Endothelial cell of umbilical vein (primary cell): ENCODE results near the gene CIRBP. TPM values are rescaled to one million over a fixed set of nuclear protein-coding genes. Genes with fewer than 3 reads are reported as not detected.

ENCODE experiments used
- BruUV-seq: library from RNA; stranded (reverse); fragments of 400-500 nt; replicated peaks from 2 replicates; lab custom pipeline; 2021; lab: Mats Ljungman, UMichigan
- CTCF ChIA-PET: fragments of 300-600, 350-600 bp; sonication (Branson Sonifier 250); formaldehyde crosslinking; loops from one replicate; lab custom pipeline; 2021; ENCODE audit warnings: antibody characterized with exemption, inconsistent platforms; lab: Charles Lee
- POLR2A ChIA-PET: fragments of 300-600, 350-600 bp; sonication (Branson Sonifier 250); formaldehyde crosslinking; loops from one replicate; lab custom pipeline; 2021; ENCODE audit warnings: antibody characterized with exemption, inconsistent platforms; lab: Charles Lee
- DNase-seq: peaks from one replicate; pipeline ENCODE4 v3.0.0-alpha.2; 2011; ENCODE audit warnings: low read depth, low spot score
- FAIRE-seq: peaks from 2 replicates; lab custom pipeline; 2011; peaks lifted over from hg19 to GRCh38; lab: Jason Lieb, UNC
- H2AFZ ChIP-seq: 2 replicates; pipeline ENCODE4 v1.6.0; 2012; ENCODE audit warnings: low read depth, low read length, control low read depth, inconsistent platforms
- H3K27ac ChIP-seq: 2 replicates; pipeline ENCODE4 v1.5.1; 2011; ENCODE audit warnings: low read depth, mild to moderate bottlenecking, control low read depth, low read length, moderate library complexity; ENCODE audit not compliant: insufficient read depth
- H3K27me3 ChIP-seq, 2 experiments: 2 replicates each; pipeline versions ENCODE4 v1.6.0 to v1.6.1; 2011; ENCODE audit warnings: low read length in 2 of 2, mixed read lengths in 1 of 2; ENCODE audit not compliant: control insufficient read depth in 2 of 2, insufficient read depth in 2 of 2
- H3K36me3 ChIP-seq, 2 experiments: 2 replicates in 1 of 2; 3 replicates in 1 of 2; pipeline ENCODE4 v1.5.1; 2011; ENCODE audit warnings: low read length in 2 of 2, mild to moderate bottlenecking in 1 of 2, moderate library complexity in 1 of 2; ENCODE audit not compliant: control insufficient read depth in 2 of 2, insufficient read depth in 2 of 2; ENCODE audit errors: extremely low read depth in 1 of 2
- H3K4me1 ChIP-seq: 3 replicates; pipeline ENCODE4 v1.5.1; 2011; ENCODE audit warnings: mild to moderate bottlenecking, low read length; ENCODE audit not compliant: control insufficient read depth, insufficient read depth; ENCODE audit errors: extremely low read depth
- H3K4me2 ChIP-seq: 2 replicates; pipeline ENCODE4 v1.6.1; 2011; ENCODE audit warnings: low read length, control low read depth, mixed read lengths; ENCODE audit not compliant: insufficient read depth
- H3K4me3 ChIP-seq, 3 experiments: fragments of 200-600 bp in 1 of 3; sonication (generic), shearing (Covaris generic) in 1 of 3; replicated peaks in 1 of 3; 2 replicates each; pipeline ENCODE4 v1.5.1; 2011 to 2016; ENCODE audit warnings: control low read depth in 3 of 3, low read length in 3 of 3, mild to moderate bottlenecking in 2 of 3, inconsistent platforms in 1 of 3, low read depth in 1 of 3, moderate library complexity in 1 of 3; ENCODE audit not compliant: insufficient read depth in 1 of 3
- H3K79me2 ChIP-seq: 2 replicates; pipeline ENCODE4 v1.6.0; 2012; ENCODE audit warnings: low read length, inconsistent platforms; ENCODE audit not compliant: control insufficient read depth, insufficient read depth
- H3K9ac ChIP-seq: replicated peaks from 2 replicates; pipeline ENCODE3; 2011; ENCODE audit warnings: low read length, control low read depth; ENCODE audit not compliant: insufficient read depth; ENCODE audit errors: extremely low read depth
- H3K9me1 ChIP-seq: replicated peaks from 3 replicates; pipeline ENCODE4 v1.6.0; 2011; ENCODE audit warnings: mild to moderate bottlenecking, low read length; ENCODE audit not compliant: control insufficient read depth, insufficient read depth; ENCODE audit errors: extremely low read depth
- H3K9me3 ChIP-seq: replicated peaks from 2 replicates; pipeline ENCODE4 v1.5.1; 2012; ENCODE audit warnings: low read length, inconsistent platforms; ENCODE audit not compliant: control insufficient read depth, insufficient read depth
- H4K20me1 ChIP-seq: replicated peaks from 2 replicates; pipeline ENCODE3; 2011; ENCODE audit warnings: mild to moderate bottlenecking, low read length; ENCODE audit not compliant: control insufficient read depth, insufficient read depth; ENCODE audit errors: extremely low read depth
- EZH2 ChIP-seq: IDR thresholded peaks from 2 replicates; pipeline ENCODE4 v1.6.1; 2012; ENCODE audit warnings: borderline replicate concordance, low read depth, mild to moderate bottlenecking, moderate library complexity, low read length, inconsistent platforms; ENCODE audit not compliant: severe bottlenecking
- FOS ChIP-seq: IDR thresholded peaks from 2 replicates; pipeline ENCODE4 v1.6.1; 2011; ENCODE audit warnings: mild to moderate bottlenecking, low read length, moderate library complexity, borderline replicate concordance; ENCODE audit not compliant: insufficient read depth
- GATA2 ChIP-seq: IDR thresholded peaks from 2 replicates; pipeline ENCODE4 v1.7.0; 2011; ENCODE audit warnings: low read depth, mild to moderate bottlenecking, moderate library complexity, mixed read lengths, low read length; ENCODE audit not compliant: insufficient read length, insufficient read depth
- JUN ChIP-seq: IDR thresholded peaks from 2 replicates; pipeline ENCODE4 v1.6.1; 2011; ENCODE audit warnings: borderline replicate concordance, low read depth; ENCODE audit not compliant: insufficient read length, insufficient read depth
- MYC ChIP-seq: IDR thresholded peaks from one replicate; pipeline ENCODE4 v1.6.1; 2011; ENCODE audit warnings: mild to moderate bottlenecking, low read depth, low read length
- POLR2A ChIP-seq: IDR thresholded peaks from 2 replicates; pipeline ENCODE4 v1.6.1; 2012; ENCODE audit warnings: low read depth, mild to moderate bottlenecking, control low read depth, low read length
- POLR2AphosphoS5 ChIP-seq: IDR thresholded peaks from 2 replicates; pipeline ENCODE4 v1.6.1; 2012; ENCODE audit warnings: low read depth, mild to moderate bottlenecking, control low read depth, low read length, moderate library complexity; ENCODE audit not compliant: insufficient read depth
- dilution Hi-C: fragments of 300-500 bp; cut with MboI; formaldehyde crosslinking; loops from one replicate; pipeline ENCODE4 v1.15.0; 2019; ENCODE audit warnings: low sequenced_read_pairs; ENCODE audit not compliant: extremely low pct_ligation_motif_present
- intact Hi-C: fragments of 100-400 bp; cut with micrococcal nuclease; formaldehyde crosslinking; loops from one replicate; pipeline ENCODE4 v1.10.0; 2022
- polyA plus RNA-seq, 4 experiments: library from polyadenylated mRNA; depleted of rRNA in 3 of 4; stranded (reverse) in 3 of 4; unstranded in 1 of 4; fragments of >200 nt; gene quantifications; 2 replicates each; pipeline versions ENCODE4 v1.2.1 to v1.2.3, GENCODE V29; 2011 to 2012; ENCODE audit warnings: missing spikeins in 1 of 4
- total RNA-seq: library from RNA; stranded (reverse); gene quantifications from 2 replicates; pipeline ENCODE4 v1.2.3, GENCODE V29; 2021
- TF ChIP-seq, protein P1 (sequence below), 2 donors: IDR thresholded peaks; 1 replicate in 1 of 2; 2 replicates in 1 of 2; pipeline ENCODE4 v1.5.1; 2011; ENCODE audit warnings: low read length in 2 of 2, mild to moderate bottlenecking in 2 of 2, moderate library complexity in 2 of 2, control low read depth in 1 of 2, inconsistent platforms in 1 of 2, low read depth in 1 of 2; ENCODE audit not compliant: insufficient read depth in 1 of 2; ENCODE audit errors: extremely low read depth in 1 of 2
- TF ChIP-seq, protein P2 (sequence below): IDR thresholded peaks from 2 replicates; pipeline ENCODE4 v1.6.1; 2011; ENCODE audit not compliant: insufficient read depth, insufficient read length

CIRBP gene
- total and polyA plus RNA-seq, 2 donors (not counting 3 experiments of a cell fraction or from before 2014, with no cell fraction given), result 225 to 439 TPM

- Histone ChIP-seq H3K4me3 (no peak overlapping the region), H3K9ac (peak overlapping the region; percentile 97), H3K9me1 (no peaks in the 10 kb centered on the region), H3K27ac (no peak overlapping the region), H2AFZ (no peak overlapping the region), H3K79me2 (peaks cover 45% of the 10 kb centered on the region), H4K20me1 (no peaks in the 10 kb centered on the region), H3K4me1 (peaks cover 38% of the 10 kb centered on the region), H3K4me2 (peak overlapping the region; percentile 96), H3K27me3 (no peaks in the 10 kb centered on the region), H3K9me3 (no peaks in the 10 kb centered on the region), H3K36me3 (peaks cover 23 to 34% of the 10 kb centered on the region in 2 experiments)
- FAIRE-seq (no peak), DNase-seq (no peak)
- intact Hi-C loops (no loop called here), dilution Hi-C loops (no loop called here)
- BruUV-seq, result no TSS peak
- TF ChIP-seq POLR2AphosphoS5 (no peak), MYC (no peak), JUN (no peak), GATA2 (no peak), FOS (no peak), EZH2 (no peak), POLR2A (no peak)
- TF ChIP-seq, protein P1, sequence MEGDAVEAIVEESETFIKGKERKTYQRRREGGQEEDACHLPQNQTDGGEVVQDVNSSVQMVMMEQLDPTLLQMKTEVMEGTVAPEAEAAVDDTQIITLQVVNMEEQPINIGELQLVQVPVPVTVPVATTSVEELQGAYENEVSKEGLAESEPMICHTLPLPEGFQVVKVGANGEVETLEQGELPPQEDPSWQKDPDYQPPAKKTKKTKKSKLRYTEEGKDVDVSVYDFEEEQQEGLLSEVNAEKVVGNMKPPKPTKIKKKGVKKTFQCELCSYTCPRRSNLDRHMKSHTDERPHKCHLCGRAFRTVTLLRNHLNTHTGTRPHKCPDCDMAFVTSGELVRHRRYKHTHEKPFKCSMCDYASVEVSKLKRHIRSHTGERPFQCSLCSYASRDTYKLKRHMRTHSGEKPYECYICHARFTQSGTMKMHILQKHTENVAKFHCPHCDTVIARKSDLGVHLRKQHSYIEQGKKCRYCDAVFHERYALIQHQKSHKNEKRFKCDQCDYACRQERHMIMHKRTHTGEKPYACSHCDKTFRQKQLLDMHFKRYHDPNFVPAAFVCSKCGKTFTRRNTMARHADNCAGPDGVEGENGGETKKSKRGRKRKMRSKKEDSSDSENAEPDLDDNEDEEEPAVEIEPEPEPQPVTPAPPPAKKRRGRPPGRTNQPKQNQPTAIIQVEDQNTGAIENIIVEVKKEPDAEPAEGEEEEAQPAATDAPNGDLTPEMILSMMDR (IDR thresholded peaks at IDR 0.05; ENCODE audit: extremely low read depth in 1 of 2, insufficient read depth in 1 of 2, low read depth in 1 of 2, low read length in 2 of 2), result no peak
- TF ChIP-seq, protein P2, sequence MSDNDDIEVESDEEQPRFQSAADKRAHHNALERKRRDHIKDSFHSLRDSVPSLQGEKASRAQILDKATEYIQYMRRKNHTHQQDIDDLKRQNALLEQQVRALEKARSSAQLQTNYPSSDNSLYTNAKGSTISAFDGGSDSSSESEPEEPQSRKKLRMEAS, result no peak
- POLR2A ChIA-PET, result no interaction called here
- CTCF ChIA-PET, result interaction anchor here (3.9 kb wide), 1 partner anchor 27 kb away, joined by 42 read pairs; no protein-coding TSS in a partner anchor
Observed at GRCh38 chr19:1270854-1271527, 1.9 kb downstream of the CIRBP start.
